ENCODE data around the gene HLA-DMB.

Gene HLA-DMB

GRCh38 chr6:32977953-32978324 is 37.1 kb upstream of the HLA-DMB start:
- Histone ChIP-seq H3K9me3 (ENCODE audit: control insufficient read depth, insufficient read depth, low read length) (no peaks in the 10 kb centered on the region), H3K27me3 (ENCODE audit: control insufficient read depth, insufficient read depth, low read length) (no peaks in the 10 kb centered on the region), H3K4me3 (ENCODE audit: low read length) (no peak overlapping the region), H3K36me3 (ENCODE audit: control insufficient read depth, insufficient read depth, low read length) (peaks cover 64% of the 10 kb centered on the region), H3K4me1 (ENCODE audit: control insufficient read depth, insufficient read depth, low read length) (no peaks in the 10 kb centered on the region), H3K27ac (ENCODE audit: low read length) (no peak overlapping the region)
- no CpG with 5 or more reads among the region's 7 CpGs for WGBS (ENCODE audit: insufficient coverage, insufficient read length)
- DNase-seq (ENCODE audit: low read depth, low spot score) = no peak

DNA sequence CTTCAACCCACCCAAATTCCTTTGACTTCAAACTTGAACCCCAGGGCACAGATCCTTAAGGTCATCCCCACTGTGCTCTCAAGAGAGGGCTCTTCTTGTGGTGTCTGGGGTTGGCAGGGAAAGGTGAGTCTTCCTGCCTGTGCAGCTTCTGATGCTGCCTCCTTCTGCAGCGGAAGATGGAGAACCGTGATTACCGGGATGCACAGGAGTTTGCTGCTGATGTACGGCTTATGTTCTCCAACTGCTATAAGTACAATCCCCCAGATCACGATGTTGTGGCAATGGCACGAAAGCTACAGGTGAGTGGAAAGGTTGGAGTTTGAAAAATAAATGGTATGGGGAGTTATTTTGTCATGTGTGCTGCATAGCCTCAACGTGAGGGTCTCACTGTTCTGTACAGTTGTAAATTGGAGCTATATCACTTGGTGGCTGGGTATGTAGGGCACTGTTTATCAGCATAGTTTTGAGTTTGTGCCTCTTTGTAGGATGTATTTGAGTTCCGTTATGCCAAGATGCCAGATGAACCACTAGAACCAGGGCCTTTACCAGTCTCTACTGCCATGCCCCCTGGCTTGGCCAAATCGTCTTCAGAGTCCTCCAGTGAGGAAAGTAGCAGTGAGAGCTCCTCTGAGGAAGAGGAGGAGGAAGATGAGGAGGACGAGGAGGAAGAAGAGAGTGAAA is 36.6 kb upstream of the HLA-DMB start:
- Histone ChIP-seq H3K4me3 (ENCODE audit: low read length) (no peak overlapping the region), H3K27me3 (ENCODE audit: control insufficient read depth, insufficient read depth, low read length) (no peaks in the 10 kb centered on the region), H3K27ac (ENCODE audit: low read length) (no peak overlapping the region), H3K4me1 (ENCODE audit: control insufficient read depth, insufficient read depth, low read length) (no peaks in the 10 kb centered on the region), H3K36me3 (ENCODE audit: control insufficient read depth, insufficient read depth, low read length) (peaks cover 69% of the 10 kb centered on the region), H3K9me3 (ENCODE audit: control insufficient read depth, insufficient read depth, low read length) (no peaks in the 10 kb centered on the region)
- no peak for DNase-seq (ENCODE audit: low read depth, low spot score)
- WGBS (ENCODE audit: insufficient coverage, insufficient read length) = 100% methylated on average over 1 of the region's 10 CpGs

DNA sequence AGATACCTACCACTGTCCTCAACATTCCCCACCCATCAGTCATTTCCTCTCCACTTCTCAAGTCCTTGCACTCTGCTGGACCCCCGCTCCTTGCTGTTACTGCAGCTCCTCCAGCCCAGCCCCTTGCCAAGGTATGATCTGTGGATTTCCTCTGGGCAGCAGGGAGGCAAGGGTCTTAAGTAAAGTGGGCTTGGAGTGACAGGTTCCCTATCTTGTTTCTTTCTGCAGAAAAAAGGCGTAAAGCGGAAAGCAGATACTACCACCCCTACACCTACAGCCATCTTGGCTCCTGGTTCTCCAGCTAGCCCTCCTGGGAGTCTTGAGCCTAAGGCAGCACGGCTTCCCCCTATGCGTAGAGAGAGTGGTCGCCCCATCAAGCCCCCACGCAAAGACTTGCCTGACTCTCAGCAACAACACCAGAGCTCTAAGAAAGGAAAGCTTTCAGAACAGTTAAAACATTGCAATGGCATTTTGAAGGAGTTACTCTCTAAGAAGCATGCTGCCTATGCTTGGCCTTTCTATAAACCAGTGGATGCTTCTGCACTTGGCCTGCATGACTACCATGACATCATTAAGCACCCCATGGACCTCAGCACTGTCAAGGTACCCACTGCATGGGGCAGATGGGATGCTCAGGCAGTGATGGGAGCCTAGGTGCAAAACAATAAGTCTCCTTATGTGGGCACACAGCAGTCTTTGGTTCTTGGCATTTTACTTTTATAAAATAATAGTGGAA is 35.7 kb upstream of the HLA-DMB start:
- no peak for DNase-seq (ENCODE audit: low read depth, low spot score)
- no peak overlapping the region for H3K4me3 ChIP-seq (ENCODE audit: low read length)
- H3K27me3 ChIP-seq (ENCODE audit: control insufficient read depth, insufficient read depth, low read length) = no peaks in the 10 kb centered on the region
- H3K36me3 ChIP-seq (ENCODE audit: control insufficient read depth, insufficient read depth, low read length) = peaks cover 71% of the 10 kb centered on the region
- H3K9me3 ChIP-seq (ENCODE audit: control insufficient read depth, insufficient read depth, low read length) = no peaks in the 10 kb centered on the region
- no CpG with 5 or more reads among the region's 7 CpGs for WGBS (ENCODE audit: insufficient coverage, insufficient read length)
- H3K27ac ChIP-seq (ENCODE audit: low read length) = no peak overlapping the region
- H3K4me1 ChIP-seq (ENCODE audit: control insufficient read depth, insufficient read depth, low read length) = no peaks in the 10 kb centered on the region

DNA sequence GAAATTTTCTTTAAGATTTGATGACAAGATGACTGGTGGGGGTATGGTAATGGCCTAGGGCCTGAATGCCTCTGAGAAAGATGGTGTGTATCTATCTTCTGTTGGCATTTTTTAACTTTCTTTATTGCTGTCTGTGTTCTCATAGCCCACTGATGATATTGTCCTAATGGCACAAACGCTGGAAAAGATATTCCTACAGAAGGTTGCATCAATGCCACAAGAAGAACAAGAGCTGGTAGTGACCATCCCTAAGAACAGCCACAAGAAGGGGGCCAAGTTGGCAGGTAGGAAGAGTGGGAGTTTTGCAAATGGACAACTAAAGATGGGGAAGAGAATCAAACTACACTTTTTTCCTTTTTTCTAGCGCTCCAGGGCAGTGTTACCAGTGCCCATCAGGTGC is 35.1 kb upstream of the HLA-DMB start:
- Histone ChIP-seq H3K36me3 (ENCODE audit: control insufficient read depth, insufficient read depth, low read length) (peaks cover 71% of the 10 kb centered on the region), H3K4me3 (ENCODE audit: low read length) (no peak overlapping the region), H3K9me3 (ENCODE audit: control insufficient read depth, insufficient read depth, low read length) (no peaks in the 10 kb centered on the region), H3K27ac (ENCODE audit: low read length) (no peak overlapping the region), H3K4me1 (ENCODE audit: control insufficient read depth, insufficient read depth, low read length) (no peaks in the 10 kb centered on the region), H3K27me3 (ENCODE audit: control insufficient read depth, insufficient read depth, low read length) (no peaks in the 10 kb centered on the region)
- no peak for DNase-seq (ENCODE audit: low read depth, low spot score)
- no CpG with 5 or more reads among the region's 2 CpGs for WGBS (ENCODE audit: insufficient coverage, insufficient read length)

DNA sequence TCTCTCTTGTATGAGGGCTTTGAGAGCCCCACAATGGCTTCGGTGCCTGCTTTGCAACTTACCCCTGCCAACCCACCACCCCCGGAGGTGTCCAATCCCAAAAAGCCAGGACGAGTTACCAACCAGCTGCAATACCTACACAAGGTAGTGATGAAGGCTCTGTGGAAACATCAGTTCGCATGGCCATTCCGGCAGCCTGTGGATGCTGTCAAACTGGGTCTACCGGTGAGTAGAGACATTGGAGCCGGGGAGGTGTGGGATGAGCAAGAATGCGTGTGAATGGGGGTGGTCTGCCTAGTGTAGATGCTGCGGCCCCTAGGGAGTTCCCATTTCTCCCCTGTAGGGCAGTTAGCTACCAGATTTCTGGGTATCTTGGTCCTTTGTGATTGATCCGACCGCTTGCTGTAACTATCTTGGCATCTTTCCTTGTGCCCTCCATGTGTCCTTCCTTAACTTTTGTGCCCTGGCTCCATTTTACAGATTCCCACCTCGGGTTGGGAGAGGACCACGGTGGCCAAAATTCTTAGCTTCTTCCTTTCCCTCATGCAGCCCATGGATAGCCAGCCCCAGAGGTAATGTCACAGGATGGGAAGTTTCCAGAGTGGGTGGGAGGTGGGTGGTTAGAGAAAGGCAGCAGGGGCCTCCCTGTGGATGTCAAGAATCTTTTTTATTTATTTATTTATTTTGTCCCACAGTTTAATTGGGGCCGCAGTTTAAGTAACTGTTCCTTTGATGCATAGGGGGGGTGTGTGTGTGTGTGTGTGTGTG is 33.9 kb upstream of the HLA-DMB start:
- Histone ChIP-seq H3K27me3 (ENCODE audit: control insufficient read depth, insufficient read depth, low read length) (no peaks in the 10 kb centered on the region), H3K27ac (ENCODE audit: low read length) (no peak overlapping the region), H3K9me3 (ENCODE audit: control insufficient read depth, insufficient read depth, low read length) (no peaks in the 10 kb centered on the region), H3K36me3 (ENCODE audit: control insufficient read depth, insufficient read depth, low read length) (peaks cover 60% of the 10 kb centered on the region), H3K4me1 (ENCODE audit: control insufficient read depth, insufficient read depth, low read length) (no peaks in the 10 kb centered on the region), H3K4me3 (ENCODE audit: low read length) (peak overlapping the region; percentile 41; the same call in 1 of the 2 replicates)
- no CpG with 5 or more reads among the region's 14 CpGs for WGBS (ENCODE audit: insufficient coverage, insufficient read length)
- no peak for DNase-seq (ENCODE audit: low read depth, low spot score)

DNA sequence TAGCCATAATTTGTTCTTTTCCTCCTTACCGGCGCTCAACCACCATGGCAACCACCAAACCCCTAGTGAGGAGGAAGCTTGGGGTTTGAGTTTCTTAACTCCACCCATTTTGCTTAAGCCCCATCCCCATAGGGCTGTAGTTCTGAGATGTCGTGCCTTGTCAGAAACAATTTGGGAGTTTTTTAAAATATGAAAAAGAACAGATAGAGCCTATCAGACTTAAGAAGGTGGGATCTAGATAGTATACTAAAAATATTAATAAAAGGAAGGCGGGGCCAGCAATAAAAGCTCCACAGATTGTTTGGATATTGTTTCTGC is 33.1 kb upstream of the HLA-DMB start:
- no peak for DNase-seq (ENCODE audit: low read depth, low spot score)
- WGBS (ENCODE audit: insufficient coverage, insufficient read length) = no CpG with 5 or more reads among the region's 4 CpGs
- Histone ChIP-seq H3K9me3 (ENCODE audit: control insufficient read depth, insufficient read depth, low read length) (no peaks in the 10 kb centered on the region), H3K27me3 (ENCODE audit: control insufficient read depth, insufficient read depth, low read length) (no peaks in the 10 kb centered on the region), H3K4me3 (ENCODE audit: low read length) (peak overlapping the region; percentile 71; the same call in 1 of the 2 replicates), H3K36me3 (ENCODE audit: control insufficient read depth, insufficient read depth, low read length) (peaks cover 53% of the 10 kb centered on the region), H3K4me1 (ENCODE audit: control insufficient read depth, insufficient read depth, low read length) (no peaks in the 10 kb centered on the region), H3K27ac (ENCODE audit: low read length) (no peak overlapping the region)

- H3K4me3 ChIP-seq (ENCODE audit: low read length) = peak overlapping the region; percentile 71
Measured at GRCh38 chr6:32973144-32974015, 32.6 kb upstream of the HLA-DMB start.

DNA sequence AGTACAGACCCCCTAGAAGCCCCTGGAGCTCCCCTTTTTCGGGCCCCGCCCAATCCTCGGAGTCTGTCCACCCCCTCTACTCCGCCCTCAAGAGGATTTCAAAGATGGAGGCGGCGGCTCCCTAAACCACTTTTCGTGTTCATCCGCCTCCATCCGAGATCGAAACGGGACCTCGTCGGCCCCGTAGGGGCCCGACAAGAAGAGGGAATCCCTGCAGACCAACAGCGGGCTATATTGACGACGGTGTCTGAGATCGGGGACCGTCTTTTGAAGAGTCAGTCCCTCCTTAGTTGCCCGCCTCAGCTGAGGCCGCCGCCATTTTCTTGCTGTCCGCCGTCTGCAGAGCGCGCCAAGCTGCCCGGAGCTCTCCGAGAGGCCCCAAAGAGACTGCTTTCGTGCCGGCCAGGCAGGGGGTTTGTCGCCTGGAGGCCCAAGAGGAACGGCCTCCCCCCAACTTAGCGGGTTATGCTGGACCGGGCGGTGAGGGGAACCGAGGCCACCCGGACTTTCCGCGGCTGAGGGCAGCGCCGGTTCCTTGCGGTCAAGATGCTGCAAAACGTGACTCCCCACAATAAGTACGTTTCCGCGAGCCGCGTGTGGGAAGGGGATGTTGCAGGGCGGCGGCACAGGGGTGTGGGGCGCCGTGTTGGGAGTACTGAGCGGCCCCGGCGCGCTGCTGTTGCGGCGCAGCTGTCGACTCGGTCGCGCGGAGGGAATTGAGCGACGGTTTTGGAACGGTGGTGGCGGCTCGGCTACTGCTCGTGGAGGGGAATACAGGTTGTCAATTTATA is 31.7 kb upstream of the HLA-DMB start:
- DNase-seq (ENCODE audit: low read depth, low spot score) = no peak
- no peak overlapping the region for H3K27ac ChIP-seq (ENCODE audit: low read length)
- WGBS (ENCODE audit: insufficient coverage, insufficient read length) = no CpG with 5 or more reads among the region's 70 CpGs
- H3K36me3 ChIP-seq (ENCODE audit: control insufficient read depth, insufficient read depth, low read length) = peaks cover 40% of the 10 kb centered on the region
- no peaks in the 10 kb centered on the region for H3K4me1 ChIP-seq (ENCODE audit: control insufficient read depth, insufficient read depth, low read length)
- H3K27me3 ChIP-seq (ENCODE audit: control insufficient read depth, insufficient read depth, low read length) = no peaks in the 10 kb centered on the region
- H3K9me3 ChIP-seq (ENCODE audit: control insufficient read depth, insufficient read depth, low read length) = no peaks in the 10 kb centered on the region
- H3K4me3 ChIP-seq (ENCODE audit: low read length) = peak overlapping the region; percentile 71

More at GRCh38 chr6:32973144-32974015, 32.6 kb upstream of the HLA-DMB start:
- H3K4me1 ChIP-seq (ENCODE audit: control insufficient read depth, insufficient read depth, low read length) = no peaks in the 10 kb centered on the region
- H3K36me3 ChIP-seq (ENCODE audit: control insufficient read depth, insufficient read depth, low read length) = peaks cover 49% of the 10 kb centered on the region
- H3K27me3 ChIP-seq (ENCODE audit: control insufficient read depth, insufficient read depth, low read length) = no peaks in the 10 kb centered on the region
- WGBS (ENCODE audit: insufficient coverage, insufficient read length) = no CpG with 5 or more reads among the region's 23 CpGs
- H3K9me3 ChIP-seq (ENCODE audit: control insufficient read depth, insufficient read depth, low read length) = no peaks in the 10 kb centered on the region
- no peak overlapping the region for H3K27ac ChIP-seq (ENCODE audit: low read length)
- no peak for DNase-seq (ENCODE audit: low read depth, low spot score)

DNA sequence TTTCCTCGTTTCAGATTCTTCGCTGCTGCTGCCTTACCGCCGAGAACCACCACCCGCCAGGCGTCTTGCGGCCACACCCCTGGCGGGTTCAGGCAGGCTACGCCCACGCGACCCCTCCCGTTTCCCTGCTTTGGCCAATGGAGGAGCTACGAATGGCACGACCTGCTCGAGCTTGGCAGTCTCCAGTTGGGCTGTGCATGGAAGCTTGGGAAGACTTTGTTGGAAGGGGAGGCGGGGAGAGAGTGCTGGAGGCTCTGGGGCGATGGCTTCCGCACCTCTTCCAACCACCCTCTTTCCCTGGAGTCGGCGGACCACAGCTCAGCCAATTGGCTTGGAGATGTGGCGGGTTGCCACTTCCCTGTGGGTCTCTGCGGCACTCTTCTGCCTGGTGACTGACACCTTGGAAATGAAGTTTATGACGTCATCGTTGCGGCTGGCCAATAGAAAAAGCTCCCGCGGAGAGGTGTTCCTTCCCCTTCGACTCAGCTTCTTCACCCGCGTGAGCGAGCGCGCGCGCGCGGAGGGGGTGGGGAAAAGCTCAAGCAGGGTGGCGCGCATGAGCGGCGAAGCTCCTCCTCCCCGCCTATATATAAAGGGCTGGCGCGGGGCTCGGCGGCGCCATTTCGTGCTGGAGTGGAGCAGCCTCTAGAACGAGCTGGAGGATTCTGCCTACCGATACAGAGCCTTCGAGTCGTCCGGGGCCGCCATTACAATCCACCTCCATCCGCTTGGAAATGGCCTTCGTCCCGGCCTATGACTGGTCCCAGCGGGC is 30.9 kb upstream of the HLA-DMB start:
- H3K36me3 ChIP-seq (ENCODE audit: control insufficient read depth, insufficient read depth, low read length) = peaks cover 34% of the 10 kb centered on the region
- no peaks in the 10 kb centered on the region for H3K27me3 ChIP-seq (ENCODE audit: control insufficient read depth, insufficient read depth, low read length)
- H3K27ac ChIP-seq (ENCODE audit: low read length) = peak overlapping the region; percentile 48
- no CpG with 5 or more reads among the region's 58 CpGs for WGBS (ENCODE audit: insufficient coverage, insufficient read length)
- peak overlapping the region; percentile 95; the same call in 1 of the 2 replicates for H3K4me3 ChIP-seq (ENCODE audit: low read length)
- no peaks in the 10 kb centered on the region for H3K9me3 ChIP-seq (ENCODE audit: control insufficient read depth, insufficient read depth, low read length)
- no peak for DNase-seq (ENCODE audit: low read depth, low spot score)
- H3K4me1 ChIP-seq (ENCODE audit: control insufficient read depth, insufficient read depth, low read length) = no peaks in the 10 kb centered on the region
